Panc1 (cell line): ENCODE data around the gene GRIN2C.

Experiments
- CTCF ChIP-seq: fragments of 450-650 bp; IDR thresholded peaks from 2 replicates; pipeline ENCODE4 v1.5.1; 2017; ENCODE audit warnings: mild to moderate bottlenecking
- POLR2AphosphoS5 ChIP-seq: IDR thresholded peaks from 2 replicates; pipeline ENCODE4 v1.6.1; 2012; ENCODE audit warnings: mild to moderate bottlenecking, low read depth, low read length, moderate library complexity
- TCF7L2 ChIP-seq: IDR thresholded peaks from 2 replicates; pipeline ENCODE4 v1.6.1; 2011; ENCODE audit warnings: mild to moderate bottlenecking, low read depth, low read length, inconsistent platforms

DNA sequence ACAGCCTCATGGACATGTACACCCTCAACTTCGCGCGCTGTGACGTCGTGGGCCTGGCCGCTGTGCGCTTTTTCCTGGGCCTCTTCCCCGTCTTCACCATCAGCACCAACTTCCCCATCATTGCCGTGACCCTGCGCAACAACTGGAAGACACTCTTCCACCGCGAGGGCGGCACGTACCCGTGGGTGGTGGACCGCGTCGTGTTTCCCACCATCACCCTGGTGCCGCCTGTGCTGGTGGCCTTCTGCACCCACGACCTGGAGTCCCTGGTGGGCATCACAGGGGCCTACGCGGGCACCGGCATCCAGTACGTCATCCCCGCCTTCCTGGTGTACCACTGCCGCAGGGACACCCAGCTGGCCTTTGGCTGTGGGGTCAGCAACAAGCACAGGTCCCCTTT, 23.5 kb downstream of the GRIN2C start:
- no peak for TF ChIP-seq CTCF
- no peak for TF ChIP-seq POLR2AphosphoS5
- no peak for TF ChIP-seq TCF7L2
